Measurements from ENCODE around the gene OTUD5.
A peak's percentile ranks its signal among the peaks of the same experiment; 100 is the strongest.

Gene OTUD5

DNA sequence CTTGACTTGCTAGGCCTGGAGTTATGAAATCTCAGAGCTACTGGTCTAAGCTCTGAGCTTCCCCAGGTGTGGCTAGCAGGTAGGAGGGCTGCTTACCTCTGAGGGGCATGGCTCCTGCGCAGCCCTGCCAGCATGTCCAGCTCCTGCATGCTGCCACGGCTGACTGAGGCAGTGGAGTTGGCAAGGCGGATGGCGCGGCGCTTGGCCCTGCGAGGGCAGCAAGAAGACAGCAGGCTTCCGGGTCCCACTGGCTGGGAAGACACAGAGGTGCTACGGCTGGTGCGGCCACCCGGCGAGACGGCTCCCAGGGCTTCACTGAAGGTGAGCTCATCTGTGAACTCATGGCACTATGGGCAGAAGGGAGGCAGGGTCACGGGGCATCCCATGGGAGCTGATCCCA is 8.6 kb upstream of the OTUD5 start:
- Histone ChIP-seq H3K27ac (no peak overlapping the region), H3K4me3 (no peak overlapping the region)
- no peak for TF ChIP-seq CTCF (IDR thresholded peaks at IDR 0.05)
- DNase-seq (ENCODE audit: low spot score) = no peak

DNA sequence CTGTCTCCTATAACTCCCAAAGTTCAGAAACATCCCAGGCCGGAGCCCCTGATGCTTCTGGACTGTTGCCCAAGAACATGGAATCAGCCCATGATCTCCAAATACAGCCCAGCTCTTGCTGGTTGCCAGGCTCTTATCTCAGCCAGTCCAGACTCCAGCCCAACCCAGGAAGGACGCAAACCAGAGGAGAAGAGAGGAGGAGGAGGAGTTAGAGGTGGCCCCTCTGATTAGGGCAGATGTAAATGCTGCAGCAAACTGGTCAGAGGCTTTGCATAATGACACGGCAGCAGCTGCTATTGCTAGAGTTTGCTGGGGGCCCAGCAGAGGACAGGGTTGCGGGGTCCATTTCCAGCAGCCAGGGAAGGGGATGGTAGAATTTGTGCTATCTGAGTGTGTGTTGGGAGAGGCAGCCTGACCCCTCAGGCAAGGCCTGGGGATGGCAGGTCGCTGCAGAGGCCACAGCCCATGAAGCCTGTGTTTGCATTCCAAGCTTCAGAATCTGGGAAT is 4.2 kb upstream of the OTUD5 start:
- peak; percentile 71 for DNase-seq (ENCODE audit: low spot score)
- peak overlapping the region in 1 of 2 donors; percentile 84 for H3K27ac ChIP-seq
- no peak for TF ChIP-seq CTCF (IDR thresholded peaks at IDR 0.05)
- H3K4me3 ChIP-seq = no peak overlapping the region

- Histone ChIP-seq H3K27ac (peak overlapping the region in 1 of 2 donors; percentile 84), H3K4me3 (no peak overlapping the region)
- DNase-seq (ENCODE audit: low spot score) = no peak
- TF ChIP-seq CTCF (IDR thresholded peaks at IDR 0.05) = no peak
Measured at GRCh38 chrX:48960291-48960690, 2.9 kb upstream of the OTUD5 start.

DNA sequence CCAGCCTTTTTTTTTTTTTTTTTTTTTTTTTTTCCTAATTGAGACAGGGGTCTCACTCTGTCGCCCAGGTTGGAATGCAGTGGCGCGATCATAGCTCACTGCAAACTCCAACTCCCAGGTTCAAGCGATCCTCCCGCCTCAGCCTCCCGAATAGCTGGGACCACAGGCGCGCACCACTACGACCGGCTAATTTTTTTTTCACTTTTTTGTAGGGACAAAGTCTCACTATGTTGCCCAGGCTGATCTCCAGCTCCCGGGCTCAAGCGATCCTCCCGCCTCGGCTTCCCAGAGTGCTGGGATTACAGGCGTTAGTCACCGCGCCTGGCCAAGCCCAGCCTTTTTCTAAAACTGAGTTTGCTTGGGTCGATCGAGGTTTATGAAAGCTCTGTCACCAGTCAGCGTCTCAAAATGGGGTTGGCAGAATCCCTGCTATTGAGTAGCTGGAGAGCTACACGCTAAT is 1.3 kb upstream of the OTUD5 start:
- peak overlapping the region; percentile 84 for H3K27ac ChIP-seq
- peak; percentile 80 for DNase-seq (ENCODE audit: low spot score)
- TF ChIP-seq CTCF (IDR thresholded peaks at IDR 0.05) = no peak
- peak overlapping the region; percentile 60 for H3K4me3 ChIP-seq

- no peak for TF ChIP-seq CTCF (IDR thresholded peaks at IDR 0.05)
- peak overlapping the region; percentile 84 to 95 for H3K27ac ChIP-seq
- H3K4me3 ChIP-seq = peak overlapping the region; percentile 84
- DNase-seq (ENCODE audit: low spot score) = peak; percentile 96
Measured at GRCh38 chrX:48957827-48958634, 624 bp upstream of the OTUD5 start.

GRCh38 chrX:48956728-48957414 is 536 bp downstream of the OTUD5 start:
- TF ChIP-seq CTCF (IDR thresholded peaks at IDR 0.05) = no peak
- DNase-seq (ENCODE audit: low spot score) = no peak
- Histone ChIP-seq H3K4me3 (peak overlapping the region; percentile 84), H3K27ac (peak overlapping the region; percentile 84 to 95)

All from coronary artery (tissue), 2 donors.